ENCODE data around the gene TOM1. TPM values are rescaled to one million over a fixed set of nuclear protein-coding genes. Genes with fewer than 3 reads are reported as not detected.

TOM1 gene
- total RNA-seq, 4 donors from 2014 or later: 22.3 to 40.3 (median 34.1) TPM

DNA sequence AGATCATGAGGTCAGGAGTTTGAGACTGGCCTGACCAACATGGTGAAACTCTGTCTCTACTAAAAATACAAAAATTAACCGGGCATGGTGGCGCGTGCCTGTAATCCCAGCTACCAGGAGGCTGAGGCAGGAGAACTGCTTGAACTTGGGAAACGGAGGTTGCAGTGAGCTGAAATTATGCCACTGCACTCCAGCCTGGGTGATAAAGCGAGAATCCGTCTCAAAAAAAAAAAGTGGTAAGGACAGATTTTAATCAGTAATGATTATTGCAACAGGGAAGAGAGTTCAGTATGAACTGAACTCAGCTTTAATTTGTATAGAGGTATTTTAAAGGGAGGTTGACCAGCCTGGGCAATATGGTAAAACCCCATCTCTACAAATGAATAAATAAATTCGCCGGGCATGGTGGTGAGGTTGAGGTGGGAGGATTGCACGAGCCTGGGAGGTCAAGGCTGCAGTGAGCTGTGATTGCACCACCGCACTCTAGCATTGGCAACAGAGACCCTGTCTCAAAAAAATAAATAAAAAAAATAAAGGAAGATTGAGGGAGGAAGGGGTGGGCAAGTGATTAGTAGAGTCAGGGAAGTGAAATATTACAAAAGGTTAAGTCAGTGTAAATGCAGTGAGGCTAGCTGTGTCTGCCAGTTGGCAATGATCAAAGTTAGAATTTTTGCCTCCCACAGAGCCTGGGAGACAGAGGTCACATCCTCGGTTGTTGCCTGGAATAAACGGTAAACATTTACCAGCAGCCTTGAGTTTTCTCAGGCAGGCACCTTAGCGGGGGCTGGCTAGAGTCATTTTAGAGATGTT is 97.6 kb downstream of the TOM1 start:
- WGBS, 2 donors (ENCODE audit: low coverage in 1 of 2): 64 to 76% methylated on average over 6 to 11 of the region's 13 CpGs
- Histone ChIP-seq H3K9me3 (no peaks in the 10 kb centered on the region), H3K4me3 (no peak overlapping the region), H3K36me3 (peaks cover 0 to 11% of the 10 kb centered on the region in 2 donors), H3K27me3 (no peaks in the 10 kb centered on the region), H3K4me1 (peaks cover 0 to 26% (median 11%) of the 10 kb centered on the region in 3 donors), H3K27ac (no peak overlapping the region)
- no peak for TF ChIP-seq POLR2AphosphoS5 (IDR thresholded peaks at IDR 0.05)
- TF ChIP-seq EP300 (IDR thresholded peaks at IDR 0.05): no peak
- TF ChIP-seq POLR2A (IDR thresholded peaks at IDR 0.05): no peak
- TF ChIP-seq, protein P1, sequence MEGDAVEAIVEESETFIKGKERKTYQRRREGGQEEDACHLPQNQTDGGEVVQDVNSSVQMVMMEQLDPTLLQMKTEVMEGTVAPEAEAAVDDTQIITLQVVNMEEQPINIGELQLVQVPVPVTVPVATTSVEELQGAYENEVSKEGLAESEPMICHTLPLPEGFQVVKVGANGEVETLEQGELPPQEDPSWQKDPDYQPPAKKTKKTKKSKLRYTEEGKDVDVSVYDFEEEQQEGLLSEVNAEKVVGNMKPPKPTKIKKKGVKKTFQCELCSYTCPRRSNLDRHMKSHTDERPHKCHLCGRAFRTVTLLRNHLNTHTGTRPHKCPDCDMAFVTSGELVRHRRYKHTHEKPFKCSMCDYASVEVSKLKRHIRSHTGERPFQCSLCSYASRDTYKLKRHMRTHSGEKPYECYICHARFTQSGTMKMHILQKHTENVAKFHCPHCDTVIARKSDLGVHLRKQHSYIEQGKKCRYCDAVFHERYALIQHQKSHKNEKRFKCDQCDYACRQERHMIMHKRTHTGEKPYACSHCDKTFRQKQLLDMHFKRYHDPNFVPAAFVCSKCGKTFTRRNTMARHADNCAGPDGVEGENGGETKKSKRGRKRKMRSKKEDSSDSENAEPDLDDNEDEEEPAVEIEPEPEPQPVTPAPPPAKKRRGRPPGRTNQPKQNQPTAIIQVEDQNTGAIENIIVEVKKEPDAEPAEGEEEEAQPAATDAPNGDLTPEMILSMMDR (IDR thresholded peaks at IDR 0.05): no peak
- ATAC-seq: no peak

Small RNAs within 50 kb of the gene (small RNA-seq; reads per million reads assigned to genes)
- 0.72 to 3.5 (median 1.6) reads per million in 4 donors for gene MIR3909
- 0 reads per million in 4 donors for gene MIR6069

Other genes with a start within 250 kb of the TOM1 start
- gene ISX, start 233.7 kb upstream of the TOM1 start, total RNA-seq: not detected
- 10 to 100 TPM; 10.8 to 19.0 (median 16.1) TPM for gene HMGXB4, start 42.4 kb upstream of the TOM1 start, total RNA-seq
- 100 to 1,000 TPM in 1 of 4 donors, 10 to 100 TPM in 2, 1 to 10 TPM in 1; 3.0 to 317 (median 12.7) TPM for gene HMOX1, start 81.2 kb downstream of the TOM1 start, total RNA-seq
- 10 to 100 TPM; 14.5 to 19.2 (median 15.3) TPM for gene MCM5, start 100.2 kb downstream of the TOM1 start, total RNA-seq
- gene RASD2, start 240.9 kb downstream of the TOM1 start, total RNA-seq: 10 to 100 TPM in 2 of 4 donors, 1 to 10 TPM in 2; 4.7 to 45.9 (median 16.0) TPM

Data from gastroesophageal sphincter (tissue), 4 donors.